ENCODE results near the gene BICDL1. TPM values are rescaled to one million over a fixed set of nuclear protein-coding genes. Genes with fewer than 3 reads are reported as not detected.

Gene BICDL1
- total RNA-seq, 1 experiment from 2014 or later = 18.2 TPM

GRCh38 chr12:120131116-120131515 is 142.1 kb downstream of the BICDL1 start:
- ChIA-PET CTCF (no interaction called here), RAD21 (ENCODE audit: low non-redundant PET in 1 of 2, low total read pairs in 2 of 2, uncharacterized antibody in 2 of 2, unreplicated experiment in 2 of 2) (no interaction called here), POLR2A (no interaction called here)
- ATAC-seq (no peak), DNase-seq (ENCODE audit: low read depth, low spot score) (no peak)
- H4K20me1 ChIP-seq (ENCODE audit: insufficient read depth) = no peaks in the 10 kb centered on the region
- H3K36me3 ChIP-seq (ENCODE audit: control insufficient read depth in 1 of 2, insufficient read depth in 2 of 2, low read length in 2 of 2) = peaks cover 72 to 82% of the 10 kb centered on the region in 2 experiments
- no peak for TF ChIP-seq POLR2A (IDR thresholded peaks at IDR 0.05; ENCODE audit: borderline replicate concordance, extremely low read depth, insufficient read depth, insufficient read length)
- H3K4me1 ChIP-seq (ENCODE audit: control insufficient read depth in 1 of 2, insufficient read depth in 2 of 2, low read length in 2 of 2) = no peaks in the 10 kb centered on the region
- H2AFZ ChIP-seq (ENCODE audit: low read depth, low read length, poor library complexity, severe bottlenecking) = no peak overlapping the region
- H3K4me3 ChIP-seq (replicated peaks in 1 of 2; ENCODE audit: low read depth in 1 of 2, low read length in 2 of 2) = no peak overlapping the region
- H3K4me2 ChIP-seq (ENCODE audit: low read length) = no peak overlapping the region
- intact Hi-C loops (cut with micrococcal nuclease) = no loop called here
- no peak overlapping the region for H3K9ac ChIP-seq (ENCODE audit: low read length)
- H3K27ac ChIP-seq (ENCODE audit: low read depth, low read length) = no peak overlapping the region
- H3K27me3 ChIP-seq (ENCODE audit: insufficient read depth, low read length) = no peaks in the 10 kb centered on the region
- BruUV-seq (replicated peaks) = no TSS peak
- no peaks in the 10 kb centered on the region for H3K9me3 ChIP-seq (ENCODE audit: control insufficient read depth in 1 of 2, insufficient read depth in 1 of 2, low read depth in 1 of 2, low read length in 2 of 2)
- no peaks in the 10 kb centered on the region for H3K79me2 ChIP-seq (ENCODE audit: insufficient read depth, low read length)
- H3K9me2 ChIP-seq (ENCODE audit: insufficient read depth) = no peaks in the 10 kb centered on the region

DNA sequence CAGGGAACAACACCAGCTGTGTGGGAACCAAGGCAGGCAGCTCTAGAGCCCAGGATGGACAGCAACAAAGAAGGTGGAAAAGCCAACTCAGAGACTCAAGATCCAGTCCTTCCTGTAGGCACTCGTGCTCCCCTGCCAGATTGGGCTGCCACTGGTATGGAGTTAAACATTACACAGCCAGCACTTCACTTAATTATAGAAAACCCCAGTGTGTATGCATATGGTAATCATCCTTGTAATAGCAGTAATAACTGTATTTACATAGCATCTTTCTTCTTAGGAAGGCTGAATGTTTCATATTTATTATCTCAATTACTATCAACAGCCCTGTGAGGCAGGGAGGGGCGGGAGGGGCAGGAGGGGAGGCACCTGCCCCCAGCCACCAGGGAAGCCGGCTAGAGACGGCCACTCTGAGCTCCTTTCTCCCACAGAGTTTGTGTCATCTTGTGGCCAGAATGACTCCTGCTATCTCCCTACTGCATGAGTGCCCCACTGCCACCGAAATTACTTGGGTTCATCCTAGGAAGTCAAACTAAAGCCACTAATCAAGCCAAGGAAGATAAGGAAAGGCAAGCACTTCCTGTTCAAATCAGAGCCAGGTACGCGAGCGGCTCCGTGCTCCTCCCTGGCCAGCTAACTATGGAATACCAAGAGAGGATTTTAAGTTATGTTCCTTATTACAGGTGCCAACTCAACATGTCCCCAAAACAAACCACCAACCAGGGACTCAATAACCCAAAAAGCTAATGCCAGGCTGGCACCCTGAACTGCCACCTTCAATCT is 143.2 kb downstream of the BICDL1 start:
- no peak for TF ChIP-seq ATF3 (IDR thresholded peaks at IDR 0.05)
- TF ChIP-seq POLR2A (IDR thresholded peaks at IDR 0.05; ENCODE audit: borderline replicate concordance, extremely low read depth, insufficient read depth, insufficient read length) = no peak
- TF ChIP-seq ZFX (IDR thresholded peaks at IDR 0.05) = no peak
- no peak for TF ChIP-seq JUND (IDR thresholded peaks at IDR 0.05)
- no peak for TF ChIP-seq EGR1 (IDR thresholded peaks at IDR 0.05; ENCODE audit: low read depth)
- TF ChIP-seq, protein P1, sequence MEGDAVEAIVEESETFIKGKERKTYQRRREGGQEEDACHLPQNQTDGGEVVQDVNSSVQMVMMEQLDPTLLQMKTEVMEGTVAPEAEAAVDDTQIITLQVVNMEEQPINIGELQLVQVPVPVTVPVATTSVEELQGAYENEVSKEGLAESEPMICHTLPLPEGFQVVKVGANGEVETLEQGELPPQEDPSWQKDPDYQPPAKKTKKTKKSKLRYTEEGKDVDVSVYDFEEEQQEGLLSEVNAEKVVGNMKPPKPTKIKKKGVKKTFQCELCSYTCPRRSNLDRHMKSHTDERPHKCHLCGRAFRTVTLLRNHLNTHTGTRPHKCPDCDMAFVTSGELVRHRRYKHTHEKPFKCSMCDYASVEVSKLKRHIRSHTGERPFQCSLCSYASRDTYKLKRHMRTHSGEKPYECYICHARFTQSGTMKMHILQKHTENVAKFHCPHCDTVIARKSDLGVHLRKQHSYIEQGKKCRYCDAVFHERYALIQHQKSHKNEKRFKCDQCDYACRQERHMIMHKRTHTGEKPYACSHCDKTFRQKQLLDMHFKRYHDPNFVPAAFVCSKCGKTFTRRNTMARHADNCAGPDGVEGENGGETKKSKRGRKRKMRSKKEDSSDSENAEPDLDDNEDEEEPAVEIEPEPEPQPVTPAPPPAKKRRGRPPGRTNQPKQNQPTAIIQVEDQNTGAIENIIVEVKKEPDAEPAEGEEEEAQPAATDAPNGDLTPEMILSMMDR (IDR thresholded peaks at IDR 0.05 in 2 of 3, conservative IDR thresholded peaks at IDR 0.05 in 1 of 3; ENCODE audit: borderline replicate concordance in 1 of 3, insufficient read depth in 1 of 3, low read depth in 2 of 3, low read length in 2 of 3) = no peak
- no peak for TF ChIP-seq EZH2 (IDR thresholded peaks at IDR 0.05)
- TF ChIP-seq TCF7L2 (IDR thresholded peaks at IDR 0.05; ENCODE audit: borderline replicate concordance, extremely low read depth, insufficient read depth, insufficient read length) = no peak
- TF ChIP-seq FOSL1 (IDR thresholded peaks at IDR 0.05; ENCODE audit: low read depth) = no peak
- TF ChIP-seq SRF (IDR thresholded peaks at IDR 0.05; ENCODE audit: low read depth) = no peak
- no peak for TF ChIP-seq SIN3A (IDR thresholded peaks at IDR 0.05; ENCODE audit: low read depth)
- no peak for TF ChIP-seq ELF1 (IDR thresholded peaks at IDR 0.05; ENCODE audit: borderline replicate concordance, low read depth)
- Histone ChIP-seq H3K4me1 (ENCODE audit: control insufficient read depth in 1 of 2, insufficient read depth in 2 of 2, low read length in 2 of 2) (no peaks in the 10 kb centered on the region), H3K36me3 (ENCODE audit: control insufficient read depth in 1 of 2, insufficient read depth in 2 of 2, low read length in 2 of 2) (peaks cover 73 to 87% of the 10 kb centered on the region in 2 experiments), H3K9me2 (ENCODE audit: insufficient read depth) (no peaks in the 10 kb centered on the region), H3K27me3 (ENCODE audit: insufficient read depth, low read length) (no peaks in the 10 kb centered on the region), H3K4me2 (ENCODE audit: low read length) (no peak overlapping the region), H3K9me3 (ENCODE audit: control insufficient read depth in 1 of 2, insufficient read depth in 1 of 2, low read depth in 1 of 2, low read length in 2 of 2) (no peaks in the 10 kb centered on the region), H2AFZ (ENCODE audit: low read depth, low read length, poor library complexity, severe bottlenecking) (no peak overlapping the region), H3K4me3 (replicated peaks in 1 of 2; ENCODE audit: low read depth in 1 of 2, low read length in 2 of 2) (no peak overlapping the region), H3K79me2 (ENCODE audit: insufficient read depth, low read length) (no peaks in the 10 kb centered on the region), H3K9ac (ENCODE audit: low read length) (no peak overlapping the region), H3K27ac (ENCODE audit: low read depth, low read length) (no peak overlapping the region), H4K20me1 (ENCODE audit: insufficient read depth) (no peaks in the 10 kb centered on the region)
- CTCF ChIA-PET = no interaction called here
- ATAC-seq (no peak), DNase-seq (ENCODE audit: low read depth, low spot score) (no peak)
- BruUV-seq (replicated peaks) = no TSS peak
- intact Hi-C loops (cut with micrococcal nuclease) = no loop called here
- POLR2A ChIA-PET = interaction anchor here (1.0 kb wide), 1 partner anchor 69 kb away, joined by 3 read pairs; the partner anchor contains the start of gene RPLP0
- RAD21 ChIA-PET (ENCODE audit: low non-redundant PET in 1 of 2, low total read pairs in 2 of 2, uncharacterized antibody in 2 of 2, unreplicated experiment in 2 of 2) = no interaction called here
